ENCODE results near the gene MAP7D2.
A peak's percentile ranks its signal among the peaks of the same experiment; 100 is the strongest.

MAP7D2 gene

GRCh38 chrX:19964017-19964710 is 152.5 kb downstream of the MAP7D2 start:
- peak; percentile 33 for DNase-seq

GRCh38 chrX:19960913-19961312 is 155.8 kb downstream of the MAP7D2 start:
- DNase-seq: no peak

DNA sequence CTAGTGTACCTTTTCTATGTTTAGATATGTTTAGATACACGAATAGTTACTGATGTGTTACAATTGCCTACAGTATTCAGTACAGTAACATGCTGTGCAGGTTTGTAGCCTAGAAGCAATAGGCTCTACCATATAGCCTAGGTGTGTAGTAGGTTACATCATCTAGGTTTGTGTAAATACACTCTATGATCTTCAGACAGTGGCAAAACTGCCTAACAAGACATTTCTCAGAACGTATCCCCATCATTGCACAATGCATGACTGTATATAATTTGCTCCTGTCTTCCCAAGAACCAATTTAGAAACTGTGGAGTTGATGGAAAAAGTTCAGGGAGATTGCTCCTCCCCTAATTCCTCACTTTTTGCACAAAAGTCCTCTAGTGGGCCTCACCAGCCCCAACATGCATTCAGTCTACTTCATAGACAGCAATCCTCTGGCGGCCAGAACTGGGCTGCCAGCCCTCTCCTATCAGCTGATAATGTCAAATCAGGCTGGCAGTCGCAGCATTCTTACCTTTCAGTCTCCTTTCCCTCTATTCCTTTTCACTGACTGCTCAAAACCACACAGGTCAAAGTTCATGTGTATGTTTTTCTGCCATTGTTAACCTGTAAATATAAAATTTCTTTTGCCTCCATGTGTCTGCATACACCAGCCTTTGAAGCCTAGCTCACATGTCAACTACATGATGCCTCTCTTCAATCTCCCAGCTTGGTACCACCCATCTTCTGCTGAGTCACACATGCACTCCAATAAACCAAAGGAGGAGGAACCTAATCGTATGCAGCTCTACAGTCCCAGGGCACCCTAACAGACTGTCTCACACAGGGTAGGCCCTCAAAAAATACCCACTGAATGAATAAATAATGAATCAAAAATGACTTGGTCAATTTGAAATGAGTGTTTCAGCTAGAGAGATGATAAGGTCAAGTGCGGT is 157.9 kb downstream of the MAP7D2 start:
- DNase-seq: no peak

DNA sequence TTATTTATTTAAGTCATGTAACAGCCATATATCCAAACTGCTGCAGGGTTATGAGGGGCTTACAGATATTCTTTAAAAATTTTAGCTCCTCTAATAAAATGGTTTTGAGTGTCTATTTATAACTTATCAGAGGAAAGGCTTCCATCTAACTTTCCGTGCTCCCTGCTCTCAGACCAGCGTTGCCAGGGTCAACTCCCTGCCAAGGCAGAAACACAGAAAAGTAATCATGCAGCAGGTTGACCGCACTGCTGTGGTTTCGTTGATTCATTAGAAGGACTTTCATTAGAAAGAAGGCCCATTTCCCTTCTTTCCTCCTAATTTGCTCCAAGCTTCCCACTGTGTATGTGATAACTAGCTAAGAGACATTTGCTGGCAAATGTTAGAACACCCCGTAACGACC is 159.8 kb downstream of the MAP7D2 start:
- DNase-seq: no peak

Data from stimulated activated CD4-positive, alpha-beta T cell treated with anti-CD3 and anti-CD28 coated beads, Interleukin-4, amount 100 ng/mL, for 24 hours (primary cell).